Measurements from ENCODE around the gene ALDOA.

Gene ALDOA

GRCh38 chr16:30084096-30084815 is 18.7 kb downstream of the ALDOA start:
- TF ChIP-seq POLR2AphosphoS5 (IDR thresholded peaks at IDR 0.05; ENCODE audit: low read depth) (no peak), GABPA (IDR thresholded peaks at IDR 0.05; ENCODE audit: low read depth) (no peak), SPI1 (IDR thresholded peaks at IDR 0.05; ENCODE audit: borderline replicate concordance, low read depth) (no peak)
- TF ChIP-seq, protein P1, sequence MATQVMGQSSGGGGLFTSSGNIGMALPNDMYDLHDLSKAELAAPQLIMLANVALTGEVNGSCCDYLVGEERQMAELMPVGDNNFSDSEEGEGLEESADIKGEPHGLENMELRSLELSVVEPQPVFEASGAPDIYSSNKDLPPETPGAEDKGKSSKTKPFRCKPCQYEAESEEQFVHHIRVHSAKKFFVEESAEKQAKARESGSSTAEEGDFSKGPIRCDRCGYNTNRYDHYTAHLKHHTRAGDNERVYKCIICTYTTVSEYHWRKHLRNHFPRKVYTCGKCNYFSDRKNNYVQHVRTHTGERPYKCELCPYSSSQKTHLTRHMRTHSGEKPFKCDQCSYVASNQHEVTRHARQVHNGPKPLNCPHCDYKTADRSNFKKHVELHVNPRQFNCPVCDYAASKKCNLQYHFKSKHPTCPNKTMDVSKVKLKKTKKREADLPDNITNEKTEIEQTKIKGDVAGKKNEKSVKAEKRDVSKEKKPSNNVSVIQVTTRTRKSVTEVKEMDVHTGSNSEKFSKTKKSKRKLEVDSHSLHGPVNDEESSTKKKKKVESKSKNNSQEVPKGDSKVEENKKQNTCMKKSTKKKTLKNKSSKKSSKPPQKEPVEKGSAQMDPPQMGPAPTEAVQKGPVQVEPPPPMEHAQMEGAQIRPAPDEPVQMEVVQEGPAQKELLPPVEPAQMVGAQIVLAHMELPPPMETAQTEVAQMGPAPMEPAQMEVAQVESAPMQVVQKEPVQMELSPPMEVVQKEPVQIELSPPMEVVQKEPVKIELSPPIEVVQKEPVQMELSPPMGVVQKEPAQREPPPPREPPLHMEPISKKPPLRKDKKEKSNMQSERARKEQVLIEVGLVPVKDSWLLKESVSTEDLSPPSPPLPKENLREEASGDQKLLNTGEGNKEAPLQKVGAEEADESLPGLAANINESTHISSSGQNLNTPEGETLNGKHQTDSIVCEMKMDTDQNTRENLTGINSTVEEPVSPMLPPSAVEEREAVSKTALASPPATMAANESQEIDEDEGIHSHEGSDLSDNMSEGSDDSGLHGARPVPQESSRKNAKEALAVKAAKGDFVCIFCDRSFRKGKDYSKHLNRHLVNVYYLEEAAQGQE (IDR thresholded peaks at IDR 0.05; ENCODE audit: insufficient replicate concordance, low read depth): no peak
- TF ChIP-seq, protein P2, sequence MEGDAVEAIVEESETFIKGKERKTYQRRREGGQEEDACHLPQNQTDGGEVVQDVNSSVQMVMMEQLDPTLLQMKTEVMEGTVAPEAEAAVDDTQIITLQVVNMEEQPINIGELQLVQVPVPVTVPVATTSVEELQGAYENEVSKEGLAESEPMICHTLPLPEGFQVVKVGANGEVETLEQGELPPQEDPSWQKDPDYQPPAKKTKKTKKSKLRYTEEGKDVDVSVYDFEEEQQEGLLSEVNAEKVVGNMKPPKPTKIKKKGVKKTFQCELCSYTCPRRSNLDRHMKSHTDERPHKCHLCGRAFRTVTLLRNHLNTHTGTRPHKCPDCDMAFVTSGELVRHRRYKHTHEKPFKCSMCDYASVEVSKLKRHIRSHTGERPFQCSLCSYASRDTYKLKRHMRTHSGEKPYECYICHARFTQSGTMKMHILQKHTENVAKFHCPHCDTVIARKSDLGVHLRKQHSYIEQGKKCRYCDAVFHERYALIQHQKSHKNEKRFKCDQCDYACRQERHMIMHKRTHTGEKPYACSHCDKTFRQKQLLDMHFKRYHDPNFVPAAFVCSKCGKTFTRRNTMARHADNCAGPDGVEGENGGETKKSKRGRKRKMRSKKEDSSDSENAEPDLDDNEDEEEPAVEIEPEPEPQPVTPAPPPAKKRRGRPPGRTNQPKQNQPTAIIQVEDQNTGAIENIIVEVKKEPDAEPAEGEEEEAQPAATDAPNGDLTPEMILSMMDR (IDR thresholded peaks at IDR 0.05; ENCODE audit: insufficient read depth, low read length): no peak
- Histone ChIP-seq H3K4me3 (replicated peaks; ENCODE audit: insufficient read depth, low read length) (no peak overlapping the region), H3K27me3 (ENCODE audit: insufficient read depth, poor library complexity, severe bottlenecking) (no peaks in the 10 kb centered on the region), H3K27ac (replicated peaks) (no peak overlapping the region)
- DNase-seq (ENCODE audit: low read depth in 1 of 2, low spot score in 1 of 2): no peak

DNA sequence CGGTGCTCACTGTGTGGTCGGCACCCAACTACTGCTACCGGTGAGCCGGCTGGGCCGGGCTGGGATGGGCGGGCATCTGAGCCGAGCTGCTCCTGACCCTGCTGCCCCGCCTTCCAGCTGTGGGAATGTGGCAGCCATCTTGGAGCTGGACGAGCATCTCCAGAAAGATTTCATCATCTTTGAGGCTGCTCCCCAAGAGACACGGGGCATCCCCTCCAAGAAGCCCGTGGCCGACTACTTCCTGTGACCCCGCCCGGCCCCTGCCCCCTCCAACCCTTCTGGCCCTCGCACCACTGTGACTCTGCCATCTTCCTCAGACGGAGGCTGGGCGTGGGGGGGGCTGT is 19.2 kb downstream of the ALDOA start:
- DNase-seq (ENCODE audit: low read depth in 1 of 2, low spot score in 1 of 2): no peak
- Histone ChIP-seq H3K27me3 (ENCODE audit: insufficient read depth, poor library complexity, severe bottlenecking) (no peaks in the 10 kb centered on the region), H3K27ac (replicated peaks) (no peak overlapping the region), H3K4me3 (replicated peaks; ENCODE audit: insufficient read depth, low read length) (no peak overlapping the region)
- TF ChIP-seq GABPA (IDR thresholded peaks at IDR 0.05; ENCODE audit: low read depth) (no peak), POLR2AphosphoS5 (IDR thresholded peaks at IDR 0.05; ENCODE audit: low read depth) (no peak), SPI1 (IDR thresholded peaks at IDR 0.05; ENCODE audit: borderline replicate concordance, low read depth) (no peak)
- TF ChIP-seq, protein P1 (IDR thresholded peaks at IDR 0.05; ENCODE audit: insufficient replicate concordance, low read depth): no peak
- TF ChIP-seq, protein P2 (IDR thresholded peaks at IDR 0.05; ENCODE audit: insufficient read depth, low read length): no peak

DNA sequence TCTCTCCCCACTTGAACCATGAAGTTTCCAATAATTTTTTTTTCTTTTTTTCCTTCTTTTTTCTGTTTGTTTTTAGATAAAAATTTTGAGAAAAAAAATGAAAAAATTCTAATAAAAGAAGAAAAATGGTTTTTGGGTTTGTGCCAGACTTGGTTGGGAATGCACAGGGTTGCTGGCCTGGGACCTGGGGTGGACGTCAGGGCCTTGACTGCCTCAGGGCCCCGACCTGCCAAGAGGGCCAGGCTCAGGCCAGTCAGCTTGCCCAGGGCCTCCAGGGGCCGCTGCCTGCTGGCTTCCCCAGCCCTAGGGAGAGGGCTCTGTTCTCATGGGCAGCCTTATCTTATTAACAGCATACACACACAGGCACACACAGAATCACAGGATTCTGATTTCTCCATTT is 19.7 kb downstream of the ALDOA start:
- DNase-seq (ENCODE audit: low read depth in 1 of 2, low spot score in 1 of 2): no peak

More for the DNA sequence above, 19.7 kb downstream of the ALDOA start:
- TF ChIP-seq POLR2AphosphoS5 (IDR thresholded peaks at IDR 0.05; ENCODE audit: low read depth) (peak; percentile 11; the same call in 1 of the 2 replicates), GABPA (IDR thresholded peaks at IDR 0.05; ENCODE audit: low read depth) (no peak)
- TF ChIP-seq, protein P1 (IDR thresholded peaks at IDR 0.05; ENCODE audit: insufficient replicate concordance, low read depth): no peak
- H3K27ac ChIP-seq (replicated peaks): no peak overlapping the region
- no peaks in the 10 kb centered on the region for H3K27me3 ChIP-seq (ENCODE audit: insufficient read depth, poor library complexity, severe bottlenecking)
- H3K4me3 ChIP-seq (replicated peaks; ENCODE audit: insufficient read depth, low read length): no peak overlapping the region
